ENCODE data around the gene TMEM273.

DNA sequence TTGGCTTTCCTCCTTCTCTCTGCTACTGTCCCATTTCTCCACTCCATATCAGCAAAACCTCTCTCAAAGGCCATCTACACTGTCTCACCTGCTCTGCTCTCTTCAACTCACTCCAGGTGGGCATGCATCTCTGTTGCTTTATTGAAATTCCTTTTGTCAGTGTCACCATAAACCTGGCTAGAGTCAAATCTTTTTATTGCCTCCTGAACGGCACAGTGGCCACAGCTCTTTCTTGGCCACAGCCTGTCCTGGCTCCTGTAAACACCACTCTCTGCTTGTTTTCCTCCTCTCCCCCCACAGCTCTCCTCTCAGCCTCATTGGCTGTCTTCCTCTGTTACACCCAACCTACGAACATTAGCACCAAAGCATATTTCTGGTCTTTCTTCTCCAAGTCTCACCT lies 31.1 kb upstream of the TMEM273 start:
- TF ChIP-seq, protein P1, sequence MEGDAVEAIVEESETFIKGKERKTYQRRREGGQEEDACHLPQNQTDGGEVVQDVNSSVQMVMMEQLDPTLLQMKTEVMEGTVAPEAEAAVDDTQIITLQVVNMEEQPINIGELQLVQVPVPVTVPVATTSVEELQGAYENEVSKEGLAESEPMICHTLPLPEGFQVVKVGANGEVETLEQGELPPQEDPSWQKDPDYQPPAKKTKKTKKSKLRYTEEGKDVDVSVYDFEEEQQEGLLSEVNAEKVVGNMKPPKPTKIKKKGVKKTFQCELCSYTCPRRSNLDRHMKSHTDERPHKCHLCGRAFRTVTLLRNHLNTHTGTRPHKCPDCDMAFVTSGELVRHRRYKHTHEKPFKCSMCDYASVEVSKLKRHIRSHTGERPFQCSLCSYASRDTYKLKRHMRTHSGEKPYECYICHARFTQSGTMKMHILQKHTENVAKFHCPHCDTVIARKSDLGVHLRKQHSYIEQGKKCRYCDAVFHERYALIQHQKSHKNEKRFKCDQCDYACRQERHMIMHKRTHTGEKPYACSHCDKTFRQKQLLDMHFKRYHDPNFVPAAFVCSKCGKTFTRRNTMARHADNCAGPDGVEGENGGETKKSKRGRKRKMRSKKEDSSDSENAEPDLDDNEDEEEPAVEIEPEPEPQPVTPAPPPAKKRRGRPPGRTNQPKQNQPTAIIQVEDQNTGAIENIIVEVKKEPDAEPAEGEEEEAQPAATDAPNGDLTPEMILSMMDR (IDR thresholded peaks at IDR 0.05): no peak
- TF ChIP-seq POLR2AphosphoS5 (IDR thresholded peaks at IDR 0.05): no peak

All from suprapubic skin (tissue), 3 donors.